AG09309 (cell line): ENCODE results near the gene OPRL1.

Source experiments
- DNase-seq: peaks from one replicate; pipeline ENCODE4 v3.0.0-alpha.2; 2010; ENCODE audit warnings: low read depth
- H3K4me3 ChIP-seq: 2 replicates; pipeline ENCODE4 v1.5.1; 2011; ENCODE audit warnings: mild to moderate bottlenecking, low read depth, low read length, moderate library complexity; ENCODE audit not compliant: control insufficient read depth
- CTCF ChIP-seq: IDR thresholded peaks from 2 replicates; pipeline ENCODE4 v1.5.1; 2011; ENCODE audit warnings: mild to moderate bottlenecking, low read depth, low read length, inconsistent platforms; ENCODE audit not compliant: insufficient read depth, control insufficient read depth; ENCODE audit errors: missing control alignments

The OPRL1 gene

GRCh38 chr20:64042054-64042781 is 37.7 kb upstream of the OPRL1 start:
- DNase-seq, result no peak
- no peak overlapping the region for H3K4me3 ChIP-seq
- TF ChIP-seq CTCF, result no peak

- TF ChIP-seq CTCF, result no peak
- no peak for DNase-seq
- H3K4me3 ChIP-seq, result no peak overlapping the region
Observed at GRCh38 chr20:64043768-64044167, 36.1 kb upstream of the OPRL1 start.

DNA sequence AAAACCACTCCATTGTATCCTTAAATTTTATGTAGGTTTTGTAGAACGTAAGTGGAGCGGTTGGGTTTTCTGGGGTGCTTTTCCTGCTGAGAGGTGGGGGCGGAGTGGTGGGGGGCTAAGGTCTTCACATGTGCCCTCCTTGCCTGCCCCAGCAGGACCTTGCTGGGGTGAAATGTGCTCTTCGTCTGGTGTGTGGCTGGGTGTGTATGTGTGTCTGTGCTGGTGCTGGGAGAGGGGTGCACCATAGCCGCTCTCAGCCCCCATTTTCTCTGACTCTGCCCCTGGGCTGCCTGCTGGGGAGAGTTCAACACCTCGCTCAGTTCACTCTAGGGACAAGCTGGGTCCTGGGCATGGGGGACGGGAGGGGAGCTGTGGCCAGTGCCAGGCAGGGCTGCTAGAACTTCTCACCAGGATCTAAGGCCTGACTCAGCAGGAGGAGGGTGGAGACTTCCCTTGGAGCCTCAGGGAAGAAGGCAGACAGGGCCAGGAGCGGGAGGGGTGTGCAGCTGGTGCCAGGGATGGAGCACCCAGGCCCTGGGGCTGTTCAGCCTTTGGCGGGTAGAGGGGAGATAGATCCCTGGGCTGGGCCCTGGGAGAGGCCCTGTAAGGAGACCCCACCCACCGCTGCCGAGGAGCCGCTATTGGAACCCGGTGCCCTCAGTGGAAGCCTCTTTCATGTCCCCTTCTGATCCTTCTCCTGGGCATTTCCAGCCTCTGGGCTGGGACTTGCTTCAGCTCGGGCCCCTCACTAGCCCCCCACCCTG is 35.2 kb upstream of the OPRL1 start:
- TF ChIP-seq CTCF, result no peak
- DNase-seq, result no peak
- no peak overlapping the region for H3K4me3 ChIP-seq

- no peak overlapping the region for H3K4me3 ChIP-seq
- no peak for DNase-seq
- TF ChIP-seq CTCF, result no peak
Observed at GRCh38 chr20:64045346-64046011, 34.4 kb upstream of the OPRL1 start.

GRCh38 chr20:64047046-64047389 is 32.9 kb upstream of the OPRL1 start:
- DNase-seq, result no peak
- no peak overlapping the region for H3K4me3 ChIP-seq
- TF ChIP-seq CTCF, result no peak

DNA sequence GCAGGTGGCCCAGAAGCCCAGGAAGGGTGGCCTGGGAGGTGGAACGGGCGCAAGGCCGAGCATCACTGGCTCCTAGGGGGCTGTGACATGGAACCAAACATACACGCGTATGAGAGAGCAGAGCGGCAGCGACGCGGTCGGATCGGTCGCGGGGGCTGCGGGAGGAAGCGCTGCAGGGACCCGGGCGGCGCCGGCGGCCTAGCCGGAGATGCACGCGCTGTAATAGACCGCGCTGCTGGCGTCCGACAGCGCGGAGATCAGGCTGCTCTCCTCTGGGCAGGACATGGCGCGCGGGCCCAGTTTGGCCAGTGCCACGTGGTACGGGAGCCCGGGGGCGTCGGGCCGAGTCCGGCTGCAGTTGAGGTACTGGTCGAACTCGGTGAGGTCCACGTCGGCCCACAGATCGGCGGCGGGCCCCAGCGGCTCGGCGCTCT is 31.9 kb upstream of the OPRL1 start:
- TF ChIP-seq CTCF, result no peak
- no peak for DNase-seq
- no peak overlapping the region for H3K4me3 ChIP-seq
